Measurements from ENCODE around the gene SLC25A3. TPM values are rescaled to one million over a fixed set of nuclear protein-coding genes. Genes with fewer than 3 reads are reported as not detected.
A peak's percentile ranks its signal among the peaks of the same experiment; 100 is the strongest.

The SLC25A3 gene
- polyA plus RNA-seq, 3 donors, result 325 to 453 (median 342) TPM

DNA sequence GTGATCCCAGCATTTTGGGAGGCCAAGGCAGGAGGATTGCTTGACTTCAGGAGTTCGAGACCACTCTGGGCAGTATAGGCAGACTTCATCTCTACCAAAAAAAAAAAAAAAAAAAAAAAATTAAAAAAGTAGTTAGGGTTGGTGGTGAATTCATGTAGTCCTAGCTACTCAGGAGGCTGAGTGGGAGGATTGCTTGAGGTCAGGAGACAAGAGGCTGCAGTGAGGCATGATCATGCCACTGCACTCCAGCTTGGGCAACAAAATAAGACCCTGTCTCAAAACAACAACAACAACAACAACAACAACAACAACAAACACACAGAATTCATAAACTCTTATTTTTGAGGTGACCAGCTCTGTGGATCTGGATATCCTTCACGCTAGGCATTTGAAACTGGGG, 17.1 kb downstream of the SLC25A3 start:
- Histone ChIP-seq H2AFZ (ENCODE audit: insufficient read depth, low read depth, low read length, poor library complexity, severe bottlenecking) (no peak overlapping the region), H3K4me1 (ENCODE audit: control insufficient read depth in 1 of 2, insufficient read depth in 2 of 2, low read length in 2 of 2) (peaks cover 49 to 72% of the 10 kb centered on the region in 2 donors), H3K9ac (ENCODE audit: insufficient read depth, low read length, poor library complexity, severe bottlenecking) (no peak overlapping the region), H4K20me1 (ENCODE audit: insufficient read depth, low read length) (no peaks in the 10 kb centered on the region), H3K4me3 (replicated peaks in 1 of 3; ENCODE audit: low read depth in 2 of 3, low read length in 3 of 3) (no peak overlapping the region), H3K9me3 (replicated peaks in 1 of 2; ENCODE audit: control insufficient read depth in 1 of 2, insufficient read depth in 1 of 2, low read length in 2 of 2) (no peaks in the 10 kb centered on the region), H3K36me3 (replicated peaks in 1 of 2; ENCODE audit: control insufficient read depth in 1 of 2, insufficient read depth in 2 of 2, low read length in 2 of 2) (no peaks in the 10 kb centered on the region), H3K79me2 (ENCODE audit: insufficient read depth, low read length) (peaks cover 14% of the 10 kb centered on the region), H3K27me3 (ENCODE audit: control insufficient read depth in 2 of 2, insufficient read depth in 2 of 2, low read length in 2 of 2) (no peaks in the 10 kb centered on the region), H3K4me2 (replicated peaks; ENCODE audit: extremely low read depth, low read length, poor library complexity, severe bottlenecking) (no peak overlapping the region), H3K27ac (ENCODE audit: low read depth in 1 of 2, low read length in 2 of 2) (no peak overlapping the region)
- no peaks in the 10 kb centered on the region for H3K27me3 Mint-ChIP-seq (ENCODE audit: low read depth in 3 of 3)
- no peak overlapping the region for H3K4me3 Mint-ChIP-seq
- intact Hi-C loops (cut with micrococcal nuclease), result no loop called here
- WGBS (ENCODE audit: insufficient coverage), result no CpG with 5 or more reads among the region's 2 CpGs
- TF ChIP-seq, protein P1, sequence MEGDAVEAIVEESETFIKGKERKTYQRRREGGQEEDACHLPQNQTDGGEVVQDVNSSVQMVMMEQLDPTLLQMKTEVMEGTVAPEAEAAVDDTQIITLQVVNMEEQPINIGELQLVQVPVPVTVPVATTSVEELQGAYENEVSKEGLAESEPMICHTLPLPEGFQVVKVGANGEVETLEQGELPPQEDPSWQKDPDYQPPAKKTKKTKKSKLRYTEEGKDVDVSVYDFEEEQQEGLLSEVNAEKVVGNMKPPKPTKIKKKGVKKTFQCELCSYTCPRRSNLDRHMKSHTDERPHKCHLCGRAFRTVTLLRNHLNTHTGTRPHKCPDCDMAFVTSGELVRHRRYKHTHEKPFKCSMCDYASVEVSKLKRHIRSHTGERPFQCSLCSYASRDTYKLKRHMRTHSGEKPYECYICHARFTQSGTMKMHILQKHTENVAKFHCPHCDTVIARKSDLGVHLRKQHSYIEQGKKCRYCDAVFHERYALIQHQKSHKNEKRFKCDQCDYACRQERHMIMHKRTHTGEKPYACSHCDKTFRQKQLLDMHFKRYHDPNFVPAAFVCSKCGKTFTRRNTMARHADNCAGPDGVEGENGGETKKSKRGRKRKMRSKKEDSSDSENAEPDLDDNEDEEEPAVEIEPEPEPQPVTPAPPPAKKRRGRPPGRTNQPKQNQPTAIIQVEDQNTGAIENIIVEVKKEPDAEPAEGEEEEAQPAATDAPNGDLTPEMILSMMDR (IDR thresholded peaks at IDR 0.05), result no peak
- peaks cover 65% of the 10 kb centered on the region for H3K4me1 Mint-ChIP-seq
- H3K36me3 Mint-ChIP-seq, result peaks cover 0 to 4% of the 10 kb centered on the region in 2 donors
- H3K27ac Mint-ChIP-seq, result no peak overlapping the region
- no peaks in the 10 kb centered on the region for H3K9me3 Mint-ChIP-seq
- DNase-seq, result no peak

DNA sequence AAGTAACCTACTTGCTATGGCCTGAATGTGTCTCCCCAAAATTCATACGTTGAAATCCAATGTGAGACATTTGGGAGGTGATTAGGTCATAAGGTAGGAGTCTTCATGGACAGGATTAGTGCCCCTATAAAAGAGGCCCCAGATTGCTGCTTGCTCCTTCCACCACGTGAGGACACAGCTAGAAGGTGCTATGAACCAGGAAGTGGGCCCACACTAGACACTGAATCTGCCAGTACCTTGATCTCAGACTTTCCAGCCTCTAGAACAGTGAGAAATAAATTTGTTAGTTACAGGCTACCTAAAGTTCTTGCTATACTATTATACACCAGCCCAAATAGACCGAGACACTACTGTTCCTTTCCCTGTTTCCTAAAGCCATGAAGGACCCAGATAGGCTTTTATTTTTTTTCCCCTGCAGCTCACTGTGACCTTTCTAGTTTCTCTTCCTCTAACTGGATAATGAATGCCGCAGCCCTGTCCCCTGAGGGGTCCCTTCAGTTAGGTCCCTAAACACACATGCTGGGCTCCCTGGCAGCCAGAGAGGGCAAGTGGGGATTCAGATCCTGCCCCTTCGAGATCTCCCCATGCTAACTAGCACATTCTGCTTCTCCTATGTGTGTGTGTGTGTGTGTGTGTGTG, 19.3 kb downstream of the SLC25A3 start:
- 0% methylated on average over 1 of the region's 5 CpGs for WGBS (ENCODE audit: insufficient coverage)
- Histone ChIP-seq H3K79me2 (ENCODE audit: insufficient read depth, low read length) (peaks cover 29% of the 10 kb centered on the region), H3K4me1 (ENCODE audit: control insufficient read depth in 1 of 2, insufficient read depth in 2 of 2, low read length in 2 of 2) (peaks cover 53 to 77% of the 10 kb centered on the region in 2 donors), H2AFZ (ENCODE audit: insufficient read depth, low read depth, low read length, poor library complexity, severe bottlenecking) (peak overlapping the region; percentile 75), H4K20me1 (ENCODE audit: insufficient read depth, low read length) (no peaks in the 10 kb centered on the region), H3K36me3 (replicated peaks in 1 of 2; ENCODE audit: control insufficient read depth in 1 of 2, insufficient read depth in 2 of 2, low read length in 2 of 2) (no peaks in the 10 kb centered on the region), H3K9me3 (replicated peaks in 1 of 2; ENCODE audit: control insufficient read depth in 1 of 2, insufficient read depth in 1 of 2, low read length in 2 of 2) (no peaks in the 10 kb centered on the region), H3K27ac (ENCODE audit: low read depth in 1 of 2, low read length in 2 of 2) (peak overlapping the region; percentile 75 to 83), H3K4me3 (replicated peaks in 1 of 3; ENCODE audit: low read depth in 2 of 3, low read length in 3 of 3) (peak overlapping the region in 1 of 3 experiments; percentile 44), H3K27me3 (ENCODE audit: control insufficient read depth in 2 of 2, insufficient read depth in 2 of 2, low read length in 2 of 2) (no peaks in the 10 kb centered on the region), H3K4me2 (replicated peaks; ENCODE audit: extremely low read depth, low read length, poor library complexity, severe bottlenecking) (peak overlapping the region; percentile 56), H3K9ac (ENCODE audit: insufficient read depth, low read length, poor library complexity, severe bottlenecking) (peak overlapping the region; percentile 21)
- intact Hi-C loops (cut with micrococcal nuclease), result no loop called here
- Mint-ChIP-seq H3K4me1 (peaks cover 72% of the 10 kb centered on the region), H3K27ac (peak overlapping the region; percentile 92 to 98 (median 97)), H3K27me3 (ENCODE audit: low read depth in 3 of 3) (no peaks in the 10 kb centered on the region), H3K4me3 (peak overlapping the region; percentile 56 to 66), H3K9me3 (no peaks in the 10 kb centered on the region), H3K36me3 (peaks cover 4 to 8% of the 10 kb centered on the region in 2 donors)
- peak; percentile 40 to 62 (median 43) for DNase-seq
- TF ChIP-seq, protein P1 (IDR thresholded peaks at IDR 0.05), result no peak

Data from CD14-positive monocyte (primary cell).